Subcutaneous preadipocyte (primary cell): Measurements from ENCODE around the gene BTBD17. TPM values are rescaled to one million over a fixed set of nuclear protein-coding genes. Genes with fewer than 3 reads are reported as not detected.

Source experiments
- total RNA-seq: library from RNA; depleted of rRNA; stranded (reverse); fragments of >200 nt; gene quantifications from 2 replicates; pipeline ENCODE4 v1.2.3, GENCODE V29; 2012

The BTBD17 gene
- total RNA-seq: not detected in 2 replicates

GRCh38 chr17:74361230-74362068 is at the start of gene BTBD17:
Gene BTBD17, minus strand, starts transcription at chr17:74361868. Its CDS starts 49 bp downstream, at chr17:74361819.

GRCh38 chr17:74367206-74367605 is 5.5 kb upstream of the BTBD17 start, which contains the start of gene GPR142:
Gene GPR142, plus strand, starts transcription at chr17:74367506. Its CDS starts 2,035 bp downstream, at chr17:74369541.

GRCh38 chr17:74325743-74326379 is 35.8 kb downstream of the BTBD17 start, which contains the start of gene KIF19:
Gene KIF19, plus strand, starts transcription at chr17:74326226. Its CDS starts 124 bp downstream, at chr17:74326350.

Other genes with a start within 250 kb of the BTBD17 start
- gene RPL38, start 158.2 kb downstream of the BTBD17 start, total RNA-seq: 1,349 and 2,168 TPM in 2 replicates
- 2.9 and 6.5 TPM in 2 replicates for gene TTYH2, start 148.3 kb downstream of the BTBD17 start, total RNA-seq
- gene DNAI2, start 87.6 kb downstream of the BTBD17 start, total RNA-seq: not detected in 2 replicates
- not detected in 2 replicates for gene KIF19, start 35.6 kb downstream of the BTBD17 start, total RNA-seq
- not detected in 2 replicates for gene GPR142, start 5.6 kb upstream of the BTBD17 start, total RNA-seq
- gene GPRC5C, start 70.2 kb upstream of the BTBD17 start, total RNA-seq: 0.20 and 0.37 TPM in 2 replicates
- not detected in 2 replicates for gene CD300A, start 104.8 kb upstream of the BTBD17 start, total RNA-seq
- gene CD300LB, start 169.6 kb upstream of the BTBD17 start, total RNA-seq: not detected in 2 replicates
- not detected in 2 replicates for gene CD300C, start 184.2 kb upstream of the BTBD17 start, total RNA-seq
- gene CD300H, start 205.6 kb upstream of the BTBD17 start, total RNA-seq: not detected in 2 replicates
- not detected in 2 replicates for gene CD300LD, start 230.4 kb upstream of the BTBD17 start, total RNA-seq